ENCODE data around the gene VWA8. TPM values are rescaled to one million over a fixed set of nuclear protein-coding genes. Genes with fewer than 3 reads are reported as not detected.
"Not testable (repeated sequence)": the region's sequence is repeated elsewhere in the genome, so short reads cannot be mapped to it uniquely, and the experiment has no call there.

The VWA8 gene
- total and polyA plus RNA-seq, 12 donors, result 7.5 to 71.6 (median 54.3) TPM

GRCh38 chr13:41837629-41838028, 123.3 kb downstream of the VWA8 start:
- no peak for TF ChIP-seq CTCF (IDR thresholded peaks at IDR 0.05)
- Histone ChIP-seq H3K4me3 (no peak overlapping the region), H3K9me3 (peaks cover 0 to 4% (median 0%) of the 10 kb centered on the region in 11 donors), H3K27ac (peak overlapping the region in 4 of 10 donors; percentile 5 to 45 (median 28)), H3K36me3 (peaks cover 0 to 18% (median 0%) of the 10 kb centered on the region in 9 donors), H3K27me3 (no peaks in the 10 kb centered on the region), H3K4me1 (peaks cover 0 to 27% (median 10%) of the 10 kb centered on the region in 9 donors)
- intact Hi-C loops (cut with DNase I), result no loop called here
- WGBS, 2 donors, result 40 to 53% methylated on average over 2 of the region's 2 CpGs
- ATAC-seq (peak in 1 of 8 donors; percentile 48), DNase-seq (no peak)

GRCh38 chr13:41835871-41836270, 125.0 kb downstream of the VWA8 start:
- WGBS, 2 donors, result 54 to 89% methylated on average over 2 of the region's 2 CpGs
- H3K4me3 ChIP-seq, result no peak overlapping the region
- DNase-seq (no peak), ATAC-seq (no peak)
- intact Hi-C loops (cut with DNase I), result no loop called here
- H3K36me3 ChIP-seq, result peaks cover 0 to 36% (median 0%) of the 10 kb centered on the region in 9 donors
- no peak overlapping the region for H3K27ac ChIP-seq
- peaks cover 0 to 4% (median 0%) of the 10 kb centered on the region in 11 donors for H3K9me3 ChIP-seq
- TF ChIP-seq CTCF (IDR thresholded peaks at IDR 0.05), result no peak
- peaks cover 0 to 20% (median 10%) of the 10 kb centered on the region in 9 donors for H3K4me1 ChIP-seq
- H3K27me3 ChIP-seq, result no peaks in the 10 kb centered on the region

- intact Hi-C loops (cut with DNase I); H3K4me3 ChIP-seq; H3K27me3 ChIP-seq; DNase-seq; H3K9me3 ChIP-seq; ATAC-seq: not testable (repeated sequence)
- 95 to 96% methylated on average over 3 of the region's 3 CpGs for WGBS, 2 donors
- H3K27ac ChIP-seq, result peak overlapping the region in 1 of 10 donors; percentile 61
- peaks cover 0 to 43% (median 0%) of the 10 kb centered on the region in 9 donors for H3K36me3 ChIP-seq
- H3K4me1 ChIP-seq, result peaks cover 0 to 20% (median 10%) of the 10 kb centered on the region in 9 donors
Measured at GRCh38 chr13:41834697-41835096, 126.2 kb downstream of the VWA8 start.

GRCh38 chr13:41833831-41834230, 127.1 kb downstream of the VWA8 start:
- peak overlapping the region in 2 of 10 donors; percentile 15 to 61 for H3K27ac ChIP-seq
- peaks cover 0 to 20% (median 10%) of the 10 kb centered on the region in 9 donors for H3K4me1 ChIP-seq
- TF ChIP-seq CTCF (IDR thresholded peaks at IDR 0.05), result no peak
- H3K9me3 ChIP-seq, result peaks cover 0 to 4% (median 0%) of the 10 kb centered on the region in 11 donors
- no peak overlapping the region for H3K4me3 ChIP-seq
- H3K36me3 ChIP-seq, result peaks cover 0 to 43% (median 0%) of the 10 kb centered on the region in 9 donors
- ATAC-seq, result peak in 4 of 8 donors; percentile 49 to 85 (median 73)
- H3K27me3 ChIP-seq, result no peaks in the 10 kb centered on the region
- intact Hi-C loops (cut with DNase I), result no loop called here
- DNase-seq, result no peak

GRCh38 chr13:41833201-41833600, 127.7 kb downstream of the VWA8 start:
- no peaks in the 10 kb centered on the region for H3K27me3 ChIP-seq
- intact Hi-C loops (cut with DNase I), result no loop called here
- whole genome bisulfite sequencing, 2 donors, result 84 to 95% methylated on average over 7 of the region's 7 CpGs

More at GRCh38 chr13:41833201-41833600, 127.7 kb downstream of the VWA8 start:
- Histone ChIP-seq H3K9me3 (peaks cover 0 to 4% (median 0%) of the 10 kb centered on the region in 11 donors), H3K27ac (peak overlapping the region in 2 of 10 donors; percentile 15 to 61), H3K4me1 (peaks cover 0 to 22% (median 10%) of the 10 kb centered on the region in 9 donors), H3K36me3 (peaks cover 0 to 43% (median 0%) of the 10 kb centered on the region in 9 donors), H3K4me3 (no peak overlapping the region)
- DNase-seq, result no peak
- no peak for ATAC-seq
- no peak for TF ChIP-seq CTCF (IDR thresholded peaks at IDR 0.05)

All from heart right ventricle (tissue), 16 donors.